ENCODE results near the gene NT5DC2.

DNA sequence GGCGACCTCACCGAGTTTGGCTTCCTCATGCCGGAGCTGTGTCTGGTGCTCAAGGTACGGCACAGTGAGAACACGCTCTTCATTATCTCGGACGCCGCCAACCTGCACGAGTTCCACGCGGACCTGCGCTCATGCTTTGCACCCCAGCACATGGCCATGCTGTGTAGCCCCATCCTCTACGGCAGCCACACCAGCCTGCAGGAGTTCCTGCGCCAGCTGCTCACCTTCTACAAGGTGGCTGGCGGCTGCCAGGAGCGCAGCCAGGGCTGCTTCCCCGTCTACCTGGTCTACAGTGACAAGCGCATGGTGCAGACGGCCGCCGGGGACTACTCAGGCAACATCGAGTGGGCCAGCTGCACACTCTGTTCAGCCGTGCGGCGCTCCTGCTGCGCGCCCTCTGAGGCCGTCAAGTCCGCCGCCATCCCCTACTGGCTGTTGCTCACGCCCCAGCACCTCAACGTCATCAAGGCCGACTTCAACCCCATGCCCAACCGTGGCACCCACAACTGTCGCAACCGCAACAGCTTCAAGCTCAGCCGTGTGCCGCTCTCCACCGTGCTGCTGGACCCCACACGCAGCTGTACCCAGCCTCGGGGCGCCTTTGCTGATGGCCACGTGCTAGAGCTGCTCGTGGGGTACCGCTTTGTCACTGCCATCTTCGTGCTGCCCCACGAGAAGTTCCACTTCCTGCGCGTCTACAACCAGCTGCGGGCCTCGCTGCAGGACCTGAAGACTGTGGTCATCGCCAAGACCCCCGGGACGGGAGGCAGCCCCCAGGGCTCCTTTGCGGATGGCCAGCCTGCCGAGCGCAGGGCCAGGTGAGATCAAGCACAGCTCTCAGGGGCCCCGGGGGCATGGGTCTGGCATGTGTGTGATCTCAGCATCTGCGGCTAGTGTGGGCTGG is 45.6 kb downstream of the NT5DC2 start:
- TF ChIP-seq POLR2A (IDR thresholded peaks at IDR 0.05) = no peak
- TF ChIP-seq CTCF (IDR thresholded peaks at IDR 0.05) = no peak
